ENCODE measurements around the gene KPNB1. TPM values are rescaled to one million over a fixed set of nuclear protein-coding genes. Genes with fewer than 3 reads are reported as not detected.

Gene KPNB1
- polyA plus RNA-seq, 1 donor (not counting 4 experiments of a cell fraction or from before 2014, with no cell fraction given), result 220 TPM

- Histone ChIP-seq H3K4me2 (ENCODE audit: control insufficient read depth, extremely low read depth, insufficient read depth, low read depth, low read length) (no peak overlapping the region), H3K9me3 (ENCODE audit: control insufficient read depth, low read depth, low read length) (no peaks in the 10 kb centered on the region), H3K4me1 (ENCODE audit: control insufficient read depth, extremely low read depth, insufficient read depth, low read length) (no peaks in the 10 kb centered on the region), H3K4me3 (ENCODE audit: control insufficient read depth in 2 of 3, extremely low read depth in 1 of 3, insufficient read depth in 2 of 3, low read depth in 1 of 3, low read length in 3 of 3) (no peak overlapping the region), H2AFZ (ENCODE audit: control insufficient read depth, low read length) (no peak overlapping the region), H3K79me2 (ENCODE audit: control insufficient read depth, insufficient read depth, low read length) (no peaks in the 10 kb centered on the region), H4K20me1 (ENCODE audit: control insufficient read depth, extremely low read depth, insufficient read depth, low read length) (no peaks in the 10 kb centered on the region), H3K9me1 (ENCODE audit: control insufficient read depth, extremely low read depth, insufficient read depth, low read length) (no peaks in the 10 kb centered on the region), H3K27ac (ENCODE audit: control insufficient read depth, insufficient read depth, low read length) (no peak overlapping the region), H3K36me3 (ENCODE audit: control insufficient read depth in 2 of 2, extremely low read depth in 1 of 2, insufficient read depth in 2 of 2, low read length in 2 of 2) (peaks cover 3 to 10% of the 10 kb centered on the region in 2 experiments), H3K27me3 (ENCODE audit: control insufficient read depth, extremely low read depth, insufficient read depth, low read length) (no peaks in the 10 kb centered on the region), H3K9ac (ENCODE audit: control insufficient read depth, extremely low read depth, insufficient read depth, low read length) (no peak overlapping the region)
- FAIRE-seq, result no peak
- dilution Hi-C loops (cut with MboI; ENCODE audit: extremely low pct_ligation_motif_present, low sequenced_read_pairs), result no loop called here
- TF ChIP-seq EZH2 (IDR thresholded peaks at IDR 0.05; ENCODE audit: low read length), result no peak
- no peak for TF ChIP-seq CTCF (optimal IDR thresholded peaks at IDR 0.05 in 1 of 3, IDR thresholded peaks at IDR 0.05 in 1 of 3, conservative IDR thresholded peaks at IDR 0.05 in 1 of 3; ENCODE audit: extremely low read depth in 1 of 3, insufficient read depth in 2 of 3, low read length in 3 of 3)
- no peak for DNase-seq (ENCODE audit: low read depth, low spot score)
These were observed 21.6 kb upstream of the KPNB1 start for GRCh38 chr17:47628014-47628566.

- FAIRE-seq, result no peak
- Histone ChIP-seq H3K27me3 (ENCODE audit: control insufficient read depth, extremely low read depth, insufficient read depth, low read length) (no peaks in the 10 kb centered on the region), H3K9ac (ENCODE audit: control insufficient read depth, extremely low read depth, insufficient read depth, low read length) (no peak overlapping the region), H4K20me1 (ENCODE audit: control insufficient read depth, extremely low read depth, insufficient read depth, low read length) (no peaks in the 10 kb centered on the region), H3K27ac (ENCODE audit: control insufficient read depth, insufficient read depth, low read length) (no peak overlapping the region), H3K4me3 (ENCODE audit: control insufficient read depth in 2 of 3, extremely low read depth in 1 of 3, insufficient read depth in 2 of 3, low read depth in 1 of 3, low read length in 3 of 3) (no peak overlapping the region), H3K36me3 (ENCODE audit: control insufficient read depth in 2 of 2, extremely low read depth in 1 of 2, insufficient read depth in 2 of 2, low read length in 2 of 2) (no peaks in the 10 kb centered on the region), H3K79me2 (ENCODE audit: control insufficient read depth, insufficient read depth, low read length) (no peaks in the 10 kb centered on the region), H3K9me1 (ENCODE audit: control insufficient read depth, extremely low read depth, insufficient read depth, low read length) (no peaks in the 10 kb centered on the region), H3K9me3 (ENCODE audit: control insufficient read depth, low read depth, low read length) (no peaks in the 10 kb centered on the region), H2AFZ (ENCODE audit: control insufficient read depth, low read length) (no peak overlapping the region), H3K4me1 (ENCODE audit: control insufficient read depth, extremely low read depth, insufficient read depth, low read length) (peaks cover 5% of the 10 kb centered on the region), H3K4me2 (ENCODE audit: control insufficient read depth, extremely low read depth, insufficient read depth, low read depth, low read length) (no peak overlapping the region)
- DNase-seq (ENCODE audit: low read depth, low spot score), result no peak
- TF ChIP-seq CTCF (optimal IDR thresholded peaks at IDR 0.05 in 1 of 3, IDR thresholded peaks at IDR 0.05 in 1 of 3, conservative IDR thresholded peaks at IDR 0.05 in 1 of 3; ENCODE audit: extremely low read depth in 1 of 3, insufficient read depth in 2 of 3, low read length in 3 of 3) (no peak), EZH2 (IDR thresholded peaks at IDR 0.05; ENCODE audit: low read length) (no peak)
- dilution Hi-C loops (cut with MboI; ENCODE audit: extremely low pct_ligation_motif_present, low sequenced_read_pairs), result no loop called here
These were observed 19.9 kb upstream of the KPNB1 start for GRCh38 chr17:47629826-47630225.

Measured in keratinocyte (primary cell).